Liver (tissue), 9 donors: ENCODE results near the gene C11orf86. TPM values are rescaled to one million over a fixed set of nuclear protein-coding genes. Genes with fewer than 3 reads are reported as not detected.
A peak's percentile ranks its signal among the peaks of the same experiment; 100 is the strongest.

Experiments used
- DNase-seq: peaks from one replicate; pipeline ENCODE4 v3.0.0-alpha.2; 2017; ENCODE audit warnings: low spot score
- H3K27ac ChIP-seq, 2 donors: one replicate each; pipeline ENCODE4 v1.7.0; 2013; ENCODE audit warnings: inconsistent platforms in 2 of 2, low read length in 2 of 2, control low read depth in 1 of 2, low read depth in 1 of 2, mild to moderate bottlenecking in 1 of 2
- H3K27me3 ChIP-seq, 4 donors: one replicate each; pipeline versions ENCODE4 v1.6.1 to v1.7.0; 2013; ENCODE audit warnings: low read length in 3 of 4, inconsistent platforms in 1 of 4, mild to moderate bottlenecking in 1 of 4, moderate library complexity in 1 of 4; ENCODE audit not compliant: control insufficient read depth in 4 of 4, insufficient read depth in 4 of 4
- H3K36me3 ChIP-seq, 4 donors: one replicate each; pipeline versions ENCODE4 v1.6.1 to v1.7.0; 2013; ENCODE audit warnings: low read length in 3 of 4, mild to moderate bottlenecking in 3 of 4, low read depth in 1 of 4, moderate library complexity in 1 of 4; ENCODE audit not compliant: control insufficient read depth in 4 of 4, insufficient read depth in 3 of 4
- H3K4me1 ChIP-seq, 4 donors: one replicate each; pipeline versions ENCODE4 v1.6.1 to v1.7.0; 2013; ENCODE audit warnings: low read length in 3 of 4, mild to moderate bottlenecking in 3 of 4, moderate library complexity in 1 of 4; ENCODE audit not compliant: control insufficient read depth in 4 of 4, insufficient read depth in 4 of 4
- H3K4me3 ChIP-seq, 3 donors: one replicate each; pipeline versions ENCODE4 v1.6.1 to v1.7.0; 2013; ENCODE audit warnings: low read length in 3 of 3, control low read depth in 1 of 3, low read depth in 1 of 3, mild to moderate bottlenecking in 1 of 3
- H3K9ac ChIP-seq, 2 donors: one replicate each; pipeline ENCODE4 v1.7.0; 2013; ENCODE audit warnings: low read length in 2 of 2, mild to moderate bottlenecking in 2 of 2, moderate library complexity in 2 of 2, control low read depth in 1 of 2, low read depth in 1 of 2
- H3K9me3 ChIP-seq, 4 donors: one replicate each; pipeline versions ENCODE4 v1.6.1 to v1.7.0; 2013; ENCODE audit warnings: low read length in 3 of 4; ENCODE audit not compliant: control insufficient read depth in 4 of 4
- ATF3 ChIP-seq: IDR thresholded peaks from 2 replicates; pipeline ENCODE4 v1.6.1; 2016; ENCODE audit warnings: antibody characterized with exemption
- CTCF ChIP-seq: fragments of 150-350 bp; IDR thresholded peaks from 2 replicates; pipeline ENCODE4 v1.5.1; 2017; ENCODE audit warnings: improper control_type of control experiment, low read depth, low read length; ENCODE audit not compliant: missing input control
- EGR1 ChIP-seq, 2 donors: IDR thresholded peaks; 2 replicates each; pipeline ENCODE4 v1.6.1; 2016 to 2018; ENCODE audit warnings: antibody characterized with exemption in 2 of 2, low read depth in 2 of 2
- FOXA1 ChIP-seq: IDR thresholded peaks from 2 replicates; pipeline ENCODE4 v1.6.1; 2016; ENCODE audit warnings: antibody characterized with exemption
- FOXA2 ChIP-seq: IDR thresholded peaks from 2 replicates; pipeline ENCODE4 v1.6.1; 2016; ENCODE audit warnings: antibody characterized with exemption
- GABPA ChIP-seq, 2 donors: IDR thresholded peaks in 1 of 2; conservative IDR thresholded peaks in 1 of 2; 2 replicates each; pipeline ENCODE4 v1.6.1; 2016; ENCODE audit warnings: antibody characterized with exemption in 2 of 2, mild to moderate bottlenecking in 1 of 2, moderate library complexity in 1 of 2
- HNF4A ChIP-seq, 2 donors: conservative IDR thresholded peaks; 2 replicates each; pipeline ENCODE4 v1.6.1; 2016; ENCODE audit warnings: antibody characterized with exemption in 2 of 2, mild to moderate bottlenecking in 2 of 2
- HNF4G ChIP-seq: IDR thresholded peaks from 2 replicates; pipeline ENCODE4 v1.6.1; 2016; ENCODE audit warnings: antibody characterized with exemption
- JUND ChIP-seq, 2 donors: IDR thresholded peaks; 2 replicates each; pipeline ENCODE4 v1.6.1; 2016; ENCODE audit warnings: antibody characterized with exemption in 2 of 2
- MAX ChIP-seq: IDR thresholded peaks from 2 replicates; pipeline ENCODE4 v1.6.1; 2016; ENCODE audit warnings: antibody characterized with exemption
- NR2F2 ChIP-seq: IDR thresholded peaks from 2 replicates; pipeline ENCODE4 v1.6.1; 2016; ENCODE audit warnings: antibody characterized with exemption
- RAD21 ChIP-seq, 2 donors: IDR thresholded peaks; 2 replicates each; pipeline ENCODE4 v1.6.1; 2016; ENCODE audit warnings: antibody characterized with exemption in 2 of 2, mild to moderate bottlenecking in 2 of 2
- REST ChIP-seq: IDR thresholded peaks from 2 replicates; pipeline ENCODE4 v1.6.1; 2016; ENCODE audit warnings: antibody characterized with exemption, mild to moderate bottlenecking
- RXRA ChIP-seq, 2 donors: IDR thresholded peaks; 2 replicates each; pipeline ENCODE4 v1.6.1; 2017 to 2018; ENCODE audit warnings: antibody characterized with exemption in 2 of 2, mild to moderate bottlenecking in 1 of 2
- SP1 ChIP-seq: IDR thresholded peaks from 2 replicates; pipeline ENCODE4 v1.6.1; 2018; ENCODE audit warnings: antibody characterized with exemption, mild to moderate bottlenecking
- TAF1 ChIP-seq: conservative IDR thresholded peaks from 2 replicates; pipeline ENCODE4 v1.6.1; 2016; ENCODE audit warnings: antibody characterized with exemption, mild to moderate bottlenecking
- YY1 ChIP-seq: IDR thresholded peaks from 2 replicates; pipeline ENCODE4 v1.6.1; 2016; ENCODE audit warnings: antibody characterized with exemption, mild to moderate bottlenecking
- ZBTB33 ChIP-seq: IDR thresholded peaks from 2 replicates; pipeline ENCODE4 v1.6.1; 2016; ENCODE audit warnings: antibody characterized with exemption
- WGBS: extraction: QIAGEN DNeasy Blood & Tissue Kit; methylation state at CpG from one replicate; pipeline ENCODE4 v1.1.7; 2013; 5-methylcytosine and 5-hydroxymethylcytosine counted together
- polyA plus RNA-seq, 2 donors: library from polyadenylated mRNA; stranded (reverse) in 1 of 2; unstranded in 1 of 2; fragments of 200-250 nt in 1 of 2; fragments of >200 nt in 1 of 2; fragmentation: Nextera tagmentation in 1 of 2; extraction: Ambion mirVana in 1 of 2; gene quantifications; one replicate each; pipeline versions ENCODE4 v1.2.1 to v1.2.3, GENCODE V29; 2013 to 2015
- total RNA-seq, 2 donors: library from RNA; depleted of rRNA; stranded (reverse); fragments of >200 nt; gene quantifications; one replicate each; pipeline ENCODE4 v1.2.3, GENCODE V29; 2014
- donor health status: healthy.
- donor health status: healthy.
- donor health status: healthy.
- donor health status: healthy.
- donor health status: healthy.

C11orf86 gene
- total and polyA plus RNA-seq, 4 donors, result 0.18 TPM; not detected in 3

GRCh38 chr11:66936311-66936711 lies 38.8 kb upstream of the C11orf86 start:
- TF ChIP-seq ATF3, result no peak
- TF ChIP-seq RAD21 (IDR thresholded peaks at IDR 0.05), result no peak
- no peak for TF ChIP-seq HNF4G
- peak; percentile 63 for TF ChIP-seq FOXA2
- TF ChIP-seq EGR1 (IDR thresholded peaks at IDR 0.05; ENCODE audit: low read depth in 2 of 2), result no peak
- peak; percentile 17 for TF ChIP-seq MAX
- TF ChIP-seq YY1, result peak; percentile 21
- peak; percentile 19 for TF ChIP-seq FOXA1
- TF ChIP-seq HNF4A (conservative IDR thresholded peaks at IDR 0.05), result peak in 1 of 2 donors; percentile 27
- TF ChIP-seq RXRA (IDR thresholded peaks at IDR 0.05), result peak; percentile 8 to 31
- no peak for TF ChIP-seq CTCF
- H3K36me3 ChIP-seq, result peaks cover 0 to 3% (median 0%) of the 10 kb centered on the region in 4 donors
- H3K9me3 ChIP-seq, result no peaks in the 10 kb centered on the region
- no peaks in the 10 kb centered on the region for H3K27me3 ChIP-seq
- 39% methylated on average over 2 of the region's 2 CpGs for WGBS
- no peak for DNase-seq
- H3K4me1 ChIP-seq, result peaks cover 10 to 27% (median 19%) of the 10 kb centered on the region in 4 donors
- H3K9ac ChIP-seq, result no peak overlapping the region
- no peak overlapping the region for H3K27ac ChIP-seq
- H3K4me3 ChIP-seq, result no peak overlapping the region

GRCh38 chr11:66937193-66937733 lies 37.8 kb upstream of the C11orf86 start:
- Histone ChIP-seq H3K4me1 (peaks cover 10 to 23% (median 15%) of the 10 kb centered on the region in 4 donors), H3K9ac (no peak overlapping the region), H3K27me3 (no peaks in the 10 kb centered on the region), H3K4me3 (no peak overlapping the region), H3K36me3 (peaks cover 0 to 4% (median 0%) of the 10 kb centered on the region in 4 donors), H3K9me3 (no peaks in the 10 kb centered on the region), H3K27ac (no peak overlapping the region)
- 100% methylated on average over 1 of the region's 1 CpG for WGBS
- TF ChIP-seq JUND (IDR thresholded peaks at IDR 0.05) (no peak), RXRA (IDR thresholded peaks at IDR 0.05) (no peak), YY1 (no peak), HNF4A (conservative IDR thresholded peaks at IDR 0.05) (no peak), HNF4G (no peak), TAF1 (no peak), ZBTB33 (no peak), ATF3 (no peak), CTCF (no peak), NR2F2 (no peak), EGR1 (IDR thresholded peaks at IDR 0.05; ENCODE audit: low read depth in 2 of 2) (no peak), FOXA2 (no peak), REST (no peak), FOXA1 (no peak), RAD21 (IDR thresholded peaks at IDR 0.05) (no peak), SP1 (no peak), MAX (no peak), GABPA (IDR thresholded peaks at IDR 0.05 in 1 of 2, conservative IDR thresholded peaks at IDR 0.05 in 1 of 2) (no peak)
- DNase-seq, result no peak
